HepG2 (cell line): Measurements from ENCODE around the gene EVA1A. TPM values are rescaled to one million over a fixed set of nuclear protein-coding genes. Genes with fewer than 3 reads are reported as not detected.

Source experiments
- FOXA1 ChIP-seq, 2 experiments: fragments of 450-650 bp in 1 of 2; sonication (generic) in 1 of 2; formaldehyde crosslinking in 1 of 2; IDR thresholded peaks; 2 replicates each; pipeline versions ENCODE4 v1.4.0 to v1.6.1; 2016 to 2020; ENCODE audit warnings: missing genetic modification reagents in 1 of 2
- FOXA3 ChIP-seq: IDR thresholded peaks from 2 replicates; pipeline ENCODE4 v1.6.1; 2016; ENCODE audit warnings: missing genetic modification reagents, missing compliant biosample characterization
- FOXK2 ChIP-seq: fragments of 450-650 bp; IDR thresholded peaks from 2 replicates; pipeline ENCODE4 v1.6.1; 2016
- HMG20B ChIP-seq: conservative IDR thresholded peaks from 2 replicates; pipeline ENCODE4 v1.6.1; 2016; ENCODE audit warnings: missing genetic modification reagents, missing compliant biosample characterization
- HNF1B ChIP-seq: sonication (generic); formaldehyde crosslinking; IDR thresholded peaks from 2 replicates; pipeline ENCODE4 v1.5.1; 2020; ENCODE audit warnings: mild to moderate bottlenecking, moderate library complexity, missing genetic modification reagents
- HOMEZ ChIP-seq: IDR thresholded peaks from 2 replicates; pipeline ENCODE4 v1.6.1; 2016; ENCODE audit warnings: low read depth
- IRF2 ChIP-seq: IDR thresholded peaks from 2 replicates; pipeline ENCODE4 v1.6.1; 2018; ENCODE audit warnings: missing genetic modification reagents, missing compliant biosample characterization
- JUNB ChIP-seq: sonication (generic); formaldehyde crosslinking; IDR thresholded peaks from 2 replicates; pipeline ENCODE4 v1.8.0; 2022; ENCODE audit warnings: missing genetic modification reagents, mild to moderate bottlenecking, borderline replicate concordance
- KMT2A ChIP-seq: sonication (generic); formaldehyde crosslinking; IDR thresholded peaks from 2 replicates; pipeline ENCODE4 v1.4.0; 2020; ENCODE audit warnings: missing genetic modification reagents
- MATR3 ChIP-seq: sonication (generic); formaldehyde crosslinking; IDR thresholded peaks from 2 replicates; pipeline ENCODE4 v1.4.0; 2020; ENCODE audit warnings: missing genetic modification reagents
- PBX2 ChIP-seq: IDR thresholded peaks from 2 replicates; pipeline ENCODE4 v1.6.1; 2016; ENCODE audit warnings: control low read depth
- RAD21 ChIP-seq: fragments of 450-650 bp; formaldehyde crosslinking; IDR thresholded peaks from 2 replicates; pipeline ENCODE4 v1.5.0; 2020; ENCODE audit warnings: mild to moderate bottlenecking
- SIX1 ChIP-seq: sonication (generic); formaldehyde crosslinking; IDR thresholded peaks from 2 replicates; pipeline ENCODE4 v1.4.0; 2020; ENCODE audit warnings: missing genetic modification reagents, borderline replicate concordance
- ZBTB37 ChIP-seq: sonication (generic); formaldehyde crosslinking; IDR thresholded peaks from 2 replicates; pipeline ENCODE4 v1.4.0; 2020; ENCODE audit warnings: mild to moderate bottlenecking, missing genetic modification reagents
- ZBTB42 ChIP-seq: sonication (generic); formaldehyde crosslinking; IDR thresholded peaks from 2 replicates; pipeline ENCODE4 v1.5.0; 2020; ENCODE audit warnings: mild to moderate bottlenecking, missing genetic modification reagents
- ZMAT3 ChIP-seq: sonication (generic); formaldehyde crosslinking; conservative IDR thresholded peaks from 2 replicates; pipeline ENCODE4 v1.7.0; 2021; ENCODE audit warnings: missing genetic modification reagents
- polyA plus RNA-seq, 8 experiments: library from polyadenylated mRNA; depleted of rRNA in 3 of 8; stranded (reverse) in 7 of 8; unstranded in 1 of 8; fragments of >200 nt; fragmentation: Illumina TruSeq in 4 of 8; extraction: Trizol in 4 of 8; gene quantifications; 2 replicates each; pipeline versions ENCODE4 v1.2.1 to v1.2.3, GENCODE V29; 2011 to 2016; ENCODE audit warnings: low read depth in 4 of 8, missing spikeins in 1 of 8, mixed read lengths in 1 of 8; ENCODE audit not compliant: insufficient read depth in 1 of 8
- total RNA-seq, 5 experiments: library from RNA; depleted of rRNA; stranded (reverse); fragments of >200 nt; fragmentation: Illumina TruSeq; extraction: Trizol; gene quantifications; 2 replicates each; pipeline ENCODE4 v1.2.3, GENCODE V29; 2016; ENCODE audit warnings: low read depth in 1 of 5
- TF ChIP-seq, protein P1 (sequence below): sonication (generic); formaldehyde crosslinking; IDR thresholded peaks from 2 replicates; pipeline ENCODE4 v1.4.0; 2020; ENCODE audit warnings: missing genetic modification reagents
- TF ChIP-seq, protein P2 (sequence below): sonication (generic); formaldehyde crosslinking; IDR thresholded peaks from 2 replicates; pipeline ENCODE4 v1.4.0; 2020; ENCODE audit warnings: missing genetic modification reagents, borderline replicate concordance
- TF ChIP-seq, protein P3 (sequence below): sonication (generic); formaldehyde crosslinking; IDR thresholded peaks from 2 replicates; pipeline ENCODE4 v1.5.1; 2020; ENCODE audit warnings: missing genetic modification reagents, mild to moderate bottlenecking, borderline replicate concordance

EVA1A gene
- total and polyA plus RNA-seq, 2 of the 13 experiments (the other 11 are each of a cell fraction or from before 2014, with no cell fraction given): 57.5 to 57.8 TPM

DNA sequence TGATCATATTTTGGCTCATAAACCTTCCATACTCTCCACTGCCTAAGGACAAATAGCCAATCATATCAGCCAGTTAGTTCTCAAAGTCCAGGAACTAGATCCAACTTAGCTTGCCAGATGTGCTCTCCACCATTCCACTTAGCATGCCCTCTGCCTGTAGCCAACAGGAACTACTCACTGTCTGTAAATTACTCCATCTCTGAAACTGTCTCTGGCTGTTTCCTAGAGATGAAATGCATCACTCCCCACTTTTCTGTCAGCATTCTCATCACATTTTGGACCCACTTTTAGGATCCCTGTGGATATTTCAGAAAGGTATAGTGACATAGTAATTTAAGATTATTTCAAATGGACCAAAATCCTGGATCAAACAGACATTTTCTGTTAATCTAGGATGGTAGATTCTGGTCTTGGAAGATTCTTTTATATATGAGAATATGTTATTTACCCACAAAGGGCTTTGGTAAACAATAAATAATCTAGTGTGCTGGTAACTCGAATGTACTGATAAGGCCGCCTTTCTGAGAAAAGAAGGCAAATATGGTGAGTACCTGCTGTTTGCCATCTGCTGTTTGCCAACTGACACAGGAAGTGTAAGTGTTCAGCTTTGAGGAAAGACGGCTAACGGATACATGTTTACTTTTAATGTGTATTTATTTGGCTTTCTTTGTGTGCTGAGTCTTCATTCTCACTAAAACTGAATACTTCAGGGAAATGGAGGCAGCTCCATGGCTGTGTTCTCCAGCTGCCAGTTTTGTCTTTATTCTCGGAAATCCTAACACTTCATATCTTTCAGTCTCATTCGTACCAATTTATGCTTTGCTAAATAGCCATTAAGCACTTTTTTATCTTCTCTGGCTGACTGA lies 79.5 kb downstream of the EVA1A start (continued):
- TF ChIP-seq HNF1B (CRISPR knock-in tag) (peak; percentile 83; the same call in 1 of the 2 replicates), IRF2 (CRISPR knock-in tag) (peak; percentile 61; the same call in 1 of the 2 replicates), HMG20B (CRISPR knock-in tag) (peak; percentile 87), ZBTB42 (peak; percentile 92), FOXK2 (peak; percentile 47; the same call in 1 of the 2 replicates), PBX2 (peak; percentile 50), MATR3 (no peak), JUNB (CRISPR knock-in tag) (peak; percentile 78; the same call in 1 of the 2 replicates), SIX1 (CRISPR knock-in tag) (peak; percentile 75; the same call in 1 of the 2 replicates), RAD21 (0 out of 2 replicates have a peak, but pooled peaks have one; percentile 16), FOXA3 (CRISPR knock-in tag) (peak; percentile 100), KMT2A (CRISPR knock-in tag) (no peak; the same call in 1 of the 2 replicates), ZBTB37 (CRISPR knock-in tag) (peak; percentile 93), FOXA1 (IDR thresholded peaks at IDR 0.05) (peak; percentile 89), FOXA1 (CRISPR knock-in tag; IDR thresholded peaks at IDR 0.05) (peak; percentile 98), ZMAT3 (peak; percentile 78), HOMEZ (CRISPR knock-in tag) (peak; percentile 67; the same call in 1 of the 2 replicates)
- TF ChIP-seq, protein P1, sequence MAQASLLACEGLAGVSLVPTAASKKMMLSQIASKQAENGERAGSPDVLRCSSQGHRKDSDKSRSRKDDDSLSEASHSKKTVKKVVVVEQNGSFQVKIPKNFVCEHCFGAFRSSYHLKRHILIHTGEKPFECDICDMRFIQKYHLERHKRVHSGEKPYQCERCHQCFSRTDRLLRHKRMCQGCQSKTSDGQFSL (CRISPR knock-in tag): no peak
- TF ChIP-seq, protein P2, sequence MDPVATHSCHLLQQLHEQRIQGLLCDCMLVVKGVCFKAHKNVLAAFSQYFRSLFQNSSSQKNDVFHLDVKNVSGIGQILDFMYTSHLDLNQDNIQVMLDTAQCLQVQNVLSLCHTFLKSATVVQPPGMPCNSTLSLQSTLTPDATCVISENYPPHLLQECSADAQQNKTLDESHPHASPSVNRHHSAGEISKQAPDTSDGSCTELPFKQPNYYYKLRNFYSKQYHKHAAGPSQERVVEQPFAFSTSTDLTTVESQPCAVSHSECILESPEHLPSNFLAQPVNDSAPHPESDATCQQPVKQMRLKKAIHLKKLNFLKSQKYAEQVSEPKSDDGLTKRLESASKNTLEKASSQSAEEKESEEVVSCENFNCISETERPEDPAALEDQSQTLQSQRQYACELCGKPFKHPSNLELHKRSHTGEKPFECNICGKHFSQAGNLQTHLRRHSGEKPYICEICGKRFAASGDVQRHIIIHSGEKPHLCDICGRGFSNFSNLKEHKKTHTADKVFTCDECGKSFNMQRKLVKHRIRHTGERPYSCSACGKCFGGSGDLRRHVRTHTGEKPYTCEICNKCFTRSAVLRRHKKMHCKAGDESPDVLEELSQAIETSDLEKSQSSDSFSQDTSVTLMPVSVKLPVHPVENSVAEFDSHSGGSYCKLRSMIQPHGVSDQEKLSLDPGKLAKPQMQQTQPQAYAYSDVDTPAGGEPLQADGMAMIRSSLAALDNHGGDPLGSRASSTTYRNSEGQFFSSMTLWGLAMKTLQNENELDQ (CRISPR knock-in tag): no peak
- TF ChIP-seq, protein P3, sequence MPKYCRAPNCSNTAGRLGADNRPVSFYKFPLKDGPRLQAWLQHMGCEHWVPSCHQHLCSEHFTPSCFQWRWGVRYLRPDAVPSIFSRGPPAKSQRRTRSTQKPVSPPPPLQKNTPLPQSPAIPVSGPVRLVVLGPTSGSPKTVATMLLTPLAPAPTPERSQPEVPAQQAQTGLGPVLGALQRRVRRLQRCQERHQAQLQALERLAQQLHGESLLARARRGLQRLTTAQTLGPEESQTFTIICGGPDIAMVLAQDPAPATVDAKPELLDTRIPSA (CRISPR knock-in tag): no peak
